SKM-1 (cell line): ENCODE measurements around the gene KDM6A.
"Not testable (repeated sequence)": the region's sequence is repeated elsewhere in the genome, so short reads cannot be mapped to it uniquely, and the experiment has no call there.

Experiments
- DNase-seq: peaks from one replicate; lab custom pipeline; 2025; ENCODE audit not compliant: unreplicated experiment; lab: John Stamatoyannopoulos, UW

The KDM6A gene

DNA sequence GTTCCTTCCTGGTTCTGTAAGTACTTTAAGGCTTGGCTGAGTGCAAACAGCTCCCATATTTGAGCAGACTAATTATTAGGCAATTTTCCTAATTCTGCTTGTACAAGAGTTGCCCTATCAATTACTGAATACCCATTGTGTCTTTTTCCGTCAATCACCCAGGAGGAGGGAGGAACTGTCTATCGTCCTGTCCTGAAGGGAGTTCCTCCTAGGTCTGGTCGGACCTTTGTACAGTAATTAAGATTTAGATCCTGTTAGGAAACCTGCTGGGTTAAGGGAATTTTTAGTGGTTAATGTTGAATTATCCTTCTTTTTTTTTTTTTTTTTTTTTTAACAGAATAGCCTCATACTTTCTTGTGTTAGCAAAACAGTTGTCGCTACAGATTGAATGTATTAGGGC, 130.1 kb downstream of the KDM6A start:
- no peak for DNase-seq

GRCh38 chrX:45006002-45006800, 133.2 kb downstream of the KDM6A start:
- no peak for DNase-seq

GRCh38 chrX:45007598-45007997, 134.6 kb downstream of the KDM6A start:
- DNase-seq, result no peak

GRCh38 chrX:45009371-45010000, 136.5 kb downstream of the KDM6A start:
- no peak for DNase-seq

- DNase-seq, result no peak
These were observed 138.1 kb downstream of the KDM6A start for GRCh38 chrX:45011131-45011530.

DNA sequence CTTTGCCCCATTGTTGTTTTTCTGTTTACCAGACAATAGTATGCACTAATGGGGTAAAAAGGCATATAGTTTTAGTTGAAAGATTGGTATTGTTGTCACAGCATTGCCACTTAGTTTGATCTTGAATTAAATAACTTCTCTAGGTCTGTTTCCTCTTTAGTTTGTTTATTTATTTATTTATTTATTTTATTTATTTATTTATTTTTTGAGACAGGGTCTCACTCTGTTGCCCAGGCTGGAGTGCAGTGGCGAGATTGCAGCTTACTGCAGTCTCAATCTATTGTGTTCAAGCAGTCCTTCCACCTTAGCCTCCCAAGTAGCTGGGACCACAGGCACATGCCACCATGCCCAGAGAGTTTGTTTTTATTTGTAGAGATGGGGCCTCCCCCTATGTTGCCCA, 138.6 kb downstream of the KDM6A start:
- DNase-seq, result no peak

GRCh38 chrX:45017946-45018345, 145.0 kb downstream of the KDM6A start:
- DNase-seq, result no peak

GRCh38 chrX:45022150-45022549, 149.2 kb downstream of the KDM6A start:
- DNase-seq, result no peak

GRCh38 chrX:45024501-45024900, 151.5 kb downstream of the KDM6A start:
- DNase-seq, result no peak

DNA sequence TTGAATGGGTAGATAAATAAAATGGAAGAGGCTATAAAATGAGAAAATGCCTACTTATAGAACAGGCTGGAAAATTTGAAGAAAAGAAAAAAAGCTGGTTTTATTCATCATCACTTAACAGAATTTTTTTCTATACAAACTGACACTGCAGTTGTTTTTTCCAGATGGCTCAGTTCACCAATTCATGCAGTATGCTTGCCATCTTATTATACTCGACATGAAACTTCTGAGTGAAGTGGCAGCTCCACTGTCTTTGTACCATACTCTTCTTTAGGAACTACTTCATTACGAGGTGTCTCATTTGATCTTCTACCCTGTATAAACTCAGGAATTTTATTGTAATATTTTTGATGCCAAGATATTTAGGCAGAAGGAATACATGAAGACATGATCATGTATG, 153.0 kb downstream of the KDM6A start:
- DNase-seq, result no peak

DNA sequence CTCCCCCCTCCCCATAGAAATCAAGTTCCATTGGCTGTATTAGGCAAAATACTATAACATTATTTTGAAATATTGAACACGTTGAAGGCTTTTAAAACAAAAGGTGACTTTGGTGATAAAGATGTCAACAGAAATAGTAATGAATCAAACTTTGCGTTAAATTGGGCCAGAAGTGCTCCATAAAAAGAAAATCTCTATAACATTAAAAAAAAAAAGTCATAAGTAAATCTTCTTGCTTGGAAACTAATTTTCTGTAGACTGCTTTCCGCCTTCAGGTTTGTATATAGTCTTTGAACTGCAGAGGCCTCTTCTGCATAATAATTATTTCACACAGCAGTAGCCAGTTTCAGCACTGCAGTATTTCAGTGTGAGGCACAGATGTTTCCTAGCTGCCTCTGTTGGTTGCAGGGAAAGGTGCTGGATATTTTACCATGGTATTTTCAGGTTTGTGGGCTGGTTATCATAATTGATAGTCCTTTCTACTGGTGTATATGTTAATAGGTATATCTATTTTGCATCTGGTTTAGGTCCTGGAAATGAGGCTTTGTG, 158.9 kb downstream of the KDM6A start:
- DNase-seq, result no peak

GRCh38 chrX:45035071-45035470, 162.1 kb downstream of the KDM6A start:
- no peak for DNase-seq

- no peak for DNase-seq
These were observed 163.2 kb downstream of the KDM6A start for GRCh38 chrX:45036161-45036560.

- DNase-seq, result not testable (repeated sequence)
These were observed 167.1 kb downstream of the KDM6A start for GRCh38 chrX:45040137-45040536.

- no peak for DNase-seq
These were observed 173.4 kb downstream of the KDM6A start for GRCh38 chrX:45046417-45046816.

- no peak for DNase-seq
These were observed 177.6 kb downstream of the KDM6A start for GRCh38 chrX:45050558-45050957.

DNA sequence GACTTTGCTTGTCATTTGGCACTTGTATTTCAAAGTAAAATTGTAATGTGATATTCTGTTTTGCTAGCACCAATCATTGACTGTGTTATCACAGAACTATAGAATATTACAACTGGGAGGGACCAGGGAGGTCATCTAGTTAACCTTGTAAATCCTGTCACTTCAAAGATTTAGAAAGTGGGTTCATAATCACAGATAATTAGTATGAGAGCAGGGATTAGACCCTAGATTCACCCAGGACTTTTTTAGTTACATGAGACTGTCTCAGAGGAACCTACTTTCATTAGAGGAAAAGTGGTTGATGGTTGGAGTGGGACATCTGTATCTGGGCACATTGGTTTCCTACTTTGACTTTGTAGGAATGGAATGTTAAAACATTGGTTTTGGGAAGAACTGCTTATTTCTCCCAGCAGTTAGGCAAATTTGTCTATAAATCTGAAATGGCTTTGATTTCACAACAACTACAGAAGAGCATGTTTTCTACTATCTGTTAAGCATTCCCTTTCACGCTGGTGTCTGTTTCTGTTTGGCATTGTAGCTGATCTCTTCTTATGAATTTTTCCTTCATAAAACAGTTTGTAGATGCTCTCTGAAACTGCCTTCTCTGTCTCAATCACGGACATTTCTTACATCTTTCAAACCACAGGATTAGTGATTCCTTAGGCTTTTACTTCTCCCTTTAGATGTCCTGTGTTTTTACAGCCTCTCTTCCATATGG, 183.6 kb downstream of the KDM6A start:
- DNase-seq, result no peak

DNA sequence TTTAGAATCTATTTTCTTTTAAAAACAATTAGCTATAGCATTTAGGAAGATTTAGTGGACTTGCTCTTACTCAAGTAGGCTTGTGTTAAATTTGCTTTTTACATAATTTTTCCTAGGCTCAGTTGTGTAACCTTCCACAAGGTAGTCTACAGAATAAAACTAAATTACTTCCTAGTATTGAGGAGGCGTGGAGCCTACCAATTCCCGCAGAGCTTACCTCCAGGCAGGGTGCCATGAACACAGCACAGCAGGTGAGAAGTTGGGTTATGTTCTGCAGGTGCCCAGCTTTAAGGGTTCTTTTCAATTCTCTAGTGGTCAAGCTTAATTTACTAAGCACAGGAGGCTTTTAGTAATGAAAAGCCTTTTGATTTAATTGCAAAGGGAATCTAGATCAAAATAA, 186.9 kb downstream of the KDM6A start:
- DNase-seq, result not testable (repeated sequence)

- no peak for DNase-seq
These were observed 190.5 kb downstream of the KDM6A start for GRCh38 chrX:45063319-45064095.

DNA sequence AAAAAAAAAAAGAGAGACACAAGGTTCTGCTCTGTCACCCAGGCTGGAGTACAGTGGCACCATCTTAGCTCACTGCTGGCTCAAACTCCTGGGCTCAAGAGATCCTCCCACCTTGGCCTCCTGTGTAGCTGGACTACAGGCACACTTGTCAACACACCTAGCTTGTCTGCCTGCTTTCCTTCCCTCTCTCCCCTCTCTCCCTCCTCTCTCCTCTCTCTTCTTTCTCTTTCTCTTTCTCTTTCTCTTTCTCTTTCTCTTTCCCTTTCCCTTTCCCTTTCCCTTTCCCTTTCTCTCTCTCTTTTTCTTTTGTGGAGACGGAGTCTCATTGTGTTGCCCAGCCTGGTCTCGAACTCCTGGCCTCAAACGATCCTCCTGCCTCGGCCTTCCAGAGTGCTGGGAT, 195.6 kb downstream of the KDM6A start:
- no peak for DNase-seq
